KOPT-K1 (cell line): ENCODE data around the gene ELANE.
"Not testable (repeated sequence)": the region's sequence is repeated elsewhere in the genome, so short reads cannot be mapped to it uniquely, and the experiment has no call there.

ENCODE experiments used
- H3K27ac ChIP-seq: fragments of 200-600 bp; sonication (generic); 2 replicates; pipeline ENCODE4 v1.5.1; 2016; ENCODE audit warnings: antibody characterized with exemption, mild to moderate bottlenecking, low read depth, low read length; ENCODE audit not compliant: poor library complexity, severe bottlenecking
- H3K36me3 ChIP-seq: fragments of 200-600 bp; sonication (generic); 2 replicates; pipeline ENCODE4 v1.5.1; 2017; ENCODE audit warnings: antibody characterized with exemption, mild to moderate bottlenecking, low read length, moderate library complexity; ENCODE audit not compliant: insufficient read depth
- H3K9me3 ChIP-seq: fragments of 200-600 bp; sonication (generic); 2 replicates; pipeline ENCODE4 v1.5.1; 2017; ENCODE audit warnings: antibody characterized with exemption, low read length, mild to moderate bottlenecking; ENCODE audit not compliant: insufficient read depth, poor library complexity, severe bottlenecking

Gene ELANE

DNA sequence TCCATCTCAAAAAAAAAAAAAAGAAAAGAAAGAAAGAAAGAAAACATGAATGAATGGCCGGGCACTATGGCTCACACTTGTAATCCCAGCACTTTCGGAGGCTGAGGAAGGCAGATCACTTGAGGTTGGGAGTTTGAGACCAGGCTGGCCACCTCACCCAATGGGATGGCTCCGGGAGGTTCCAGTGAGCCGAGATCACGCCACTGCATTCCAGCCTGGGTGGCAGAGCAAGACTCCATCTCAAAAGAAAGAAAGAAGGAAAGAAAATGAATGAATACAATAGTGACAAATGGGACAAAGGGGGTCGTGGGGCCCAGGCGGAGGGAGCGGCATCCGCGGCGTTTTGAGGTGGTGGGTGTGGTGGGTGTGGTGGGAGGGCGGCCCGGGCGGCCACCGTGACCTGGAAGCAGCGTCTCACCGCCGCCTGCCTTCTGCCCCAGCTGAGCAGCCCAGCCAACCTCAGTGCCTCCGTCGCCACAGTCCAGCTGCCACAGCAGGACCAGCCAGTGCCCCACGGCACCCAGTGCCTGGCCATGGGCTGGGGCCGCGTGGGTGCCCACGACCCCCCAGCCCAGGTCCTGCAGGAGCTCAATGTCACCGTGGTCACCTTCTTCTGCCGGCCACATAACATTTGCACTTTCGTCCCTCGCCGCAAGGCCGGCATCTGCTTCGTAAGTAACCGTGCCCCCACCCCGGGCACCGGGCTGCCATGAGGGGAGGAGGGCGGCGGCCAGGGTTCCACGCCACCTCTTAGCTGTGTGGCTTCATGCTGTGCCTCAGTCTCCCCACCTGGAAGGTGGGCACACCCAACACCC, 6.2 kb upstream of the ELANE start:
- H3K27ac ChIP-seq: no peak overlapping the region
- H3K36me3 ChIP-seq: no peaks in the 10 kb centered on the region
- no peaks in the 10 kb centered on the region for H3K9me3 ChIP-seq

DNA sequence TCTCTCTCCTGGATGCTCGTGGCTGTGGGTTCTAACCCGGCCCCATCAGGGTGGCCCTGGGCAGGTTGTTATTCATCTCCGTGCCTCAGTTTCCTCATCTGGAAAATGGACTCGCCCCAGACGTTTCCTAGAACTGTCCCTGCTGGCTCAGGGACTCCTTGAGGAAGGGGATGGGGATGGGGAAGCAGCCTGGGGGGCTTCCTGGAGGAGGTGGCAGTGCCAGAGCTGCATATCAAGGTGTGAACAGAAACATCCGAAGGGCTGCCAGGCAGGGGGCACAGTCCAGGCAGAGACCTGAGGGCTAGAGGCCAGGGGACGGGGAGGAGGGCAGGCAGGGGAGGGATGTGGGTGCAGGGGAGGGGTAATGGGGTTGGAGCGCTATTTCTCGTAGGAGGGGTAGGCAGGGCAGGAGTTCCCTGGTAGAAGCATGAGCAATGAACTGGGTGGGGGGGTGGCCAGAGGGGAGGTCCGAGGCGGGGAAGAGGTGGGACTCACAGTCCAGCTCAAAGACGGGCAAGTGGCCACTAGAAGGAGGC, 3.6 kb upstream of the ELANE start:
- Histone ChIP-seq H3K36me3 (no peaks in the 10 kb centered on the region), H3K27ac (no peak overlapping the region), H3K9me3 (no peaks in the 10 kb centered on the region)

DNA sequence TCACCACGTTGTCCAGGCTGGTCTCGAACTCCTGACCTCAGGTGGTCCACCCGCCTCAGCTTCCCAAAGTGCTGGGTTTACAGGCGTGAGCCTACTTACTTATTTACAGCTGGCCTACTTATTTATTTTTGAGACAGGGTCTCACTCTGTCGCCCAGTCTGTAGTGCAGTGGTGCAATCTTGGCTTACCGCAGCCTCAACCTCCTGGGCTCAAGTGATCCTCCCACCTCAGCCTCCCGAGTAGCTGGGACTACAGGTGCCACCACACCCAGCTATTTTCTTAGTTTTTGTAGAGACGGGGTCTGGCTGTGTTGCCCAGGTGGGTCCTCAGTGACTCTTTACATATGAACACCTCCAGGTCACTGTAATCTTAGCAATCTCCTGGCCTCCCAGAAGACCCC, 2.9 kb upstream of the ELANE start:
- not testable (repeated sequence) for H3K27ac ChIP-seq, H3K9me3 ChIP-seq, H3K36me3 ChIP-seq

DNA sequence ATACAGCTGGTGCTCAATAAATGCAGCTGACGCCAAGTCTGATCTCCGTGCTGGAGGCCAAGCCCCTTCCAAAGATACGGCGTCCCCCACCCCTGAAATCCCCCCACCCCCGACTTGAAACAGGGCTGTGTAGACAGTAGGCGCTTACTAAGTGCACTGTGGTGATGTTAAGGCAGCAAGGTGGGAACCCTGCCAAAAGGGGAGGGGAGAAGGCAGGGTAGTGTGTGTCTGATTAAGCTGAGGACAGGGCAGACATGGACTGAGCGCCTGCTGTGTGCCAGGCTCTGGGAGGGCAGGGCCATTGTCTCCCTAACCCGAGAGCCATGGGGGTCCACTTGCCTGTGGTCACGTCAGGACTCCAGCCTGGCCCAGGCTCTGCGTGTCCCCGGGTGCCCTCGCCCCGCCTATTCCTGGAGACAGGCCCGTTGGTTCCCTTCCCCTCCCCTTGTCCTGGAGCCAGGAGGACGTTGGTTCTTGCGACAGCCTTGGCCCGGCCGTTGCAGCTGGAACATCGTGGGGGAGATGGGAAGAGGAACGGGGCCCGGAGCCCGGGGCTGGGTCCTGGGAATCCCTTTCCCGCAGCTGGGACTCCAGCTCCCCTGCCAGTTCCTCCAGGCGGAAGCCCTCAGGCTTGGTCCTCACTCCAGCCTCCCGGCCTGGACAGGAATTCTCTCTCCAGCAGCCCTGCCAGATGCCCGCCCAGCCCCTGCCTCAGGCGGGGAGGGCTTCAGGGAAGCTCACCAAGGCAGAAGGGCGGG, 1.7 kb upstream of the ELANE start:
- no peaks in the 10 kb centered on the region for H3K9me3 ChIP-seq
- no peaks in the 10 kb centered on the region for H3K36me3 ChIP-seq
- no peak overlapping the region for H3K27ac ChIP-seq

DNA sequence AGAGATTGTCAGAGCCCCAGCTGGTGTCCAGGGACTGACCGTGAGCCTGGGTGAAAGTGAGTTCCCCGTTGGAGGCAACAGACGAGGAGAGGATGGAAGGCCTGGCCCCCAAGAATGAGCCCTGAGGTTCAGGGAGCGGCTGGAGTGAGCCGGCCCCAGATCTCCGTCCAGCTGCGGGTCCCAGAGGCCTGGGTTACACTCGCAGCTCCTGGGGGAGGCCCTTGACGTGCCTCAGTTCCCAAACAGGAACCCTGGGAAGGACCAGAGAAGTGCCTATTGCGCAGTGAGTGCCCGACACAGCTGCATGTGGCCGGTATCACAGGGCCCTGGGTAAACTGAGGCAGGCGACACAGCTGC, 1.1 kb upstream of the ELANE start:
- no peaks in the 10 kb centered on the region for H3K36me3 ChIP-seq
- no peaks in the 10 kb centered on the region for H3K9me3 ChIP-seq
- H3K27ac ChIP-seq: no peak overlapping the region

DNA sequence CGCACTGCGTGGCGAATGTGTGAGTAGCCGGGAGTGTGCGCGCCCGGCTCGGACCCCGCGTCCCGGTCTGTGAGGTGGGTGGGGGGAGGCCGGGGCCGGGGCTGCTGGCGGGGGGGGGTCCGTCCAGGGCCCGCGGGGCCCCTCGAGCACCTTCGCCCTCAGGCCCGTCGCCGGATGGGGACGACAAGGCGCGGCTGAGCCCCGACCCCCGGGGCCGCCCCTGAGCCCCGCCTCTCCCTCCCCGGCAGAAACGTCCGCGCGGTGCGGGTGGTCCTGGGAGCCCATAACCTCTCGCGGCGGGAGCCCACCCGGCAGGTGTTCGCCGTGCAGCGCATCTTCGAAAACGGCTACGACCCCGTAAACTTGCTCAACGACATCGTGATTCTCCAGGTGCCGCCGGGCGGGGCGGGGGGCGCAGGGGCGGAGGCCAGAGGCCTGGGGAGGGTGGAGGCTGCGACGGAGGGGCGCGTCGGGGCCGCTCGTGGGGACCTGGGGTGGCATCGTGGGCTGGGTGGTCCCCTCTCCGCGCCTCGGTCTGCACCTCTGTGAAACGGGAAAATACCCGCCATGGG, 997 bp downstream of the ELANE start:
- H3K36me3 ChIP-seq: no peaks in the 10 kb centered on the region
- no peaks in the 10 kb centered on the region for H3K9me3 ChIP-seq
- H3K27ac ChIP-seq: no peak overlapping the region

DNA sequence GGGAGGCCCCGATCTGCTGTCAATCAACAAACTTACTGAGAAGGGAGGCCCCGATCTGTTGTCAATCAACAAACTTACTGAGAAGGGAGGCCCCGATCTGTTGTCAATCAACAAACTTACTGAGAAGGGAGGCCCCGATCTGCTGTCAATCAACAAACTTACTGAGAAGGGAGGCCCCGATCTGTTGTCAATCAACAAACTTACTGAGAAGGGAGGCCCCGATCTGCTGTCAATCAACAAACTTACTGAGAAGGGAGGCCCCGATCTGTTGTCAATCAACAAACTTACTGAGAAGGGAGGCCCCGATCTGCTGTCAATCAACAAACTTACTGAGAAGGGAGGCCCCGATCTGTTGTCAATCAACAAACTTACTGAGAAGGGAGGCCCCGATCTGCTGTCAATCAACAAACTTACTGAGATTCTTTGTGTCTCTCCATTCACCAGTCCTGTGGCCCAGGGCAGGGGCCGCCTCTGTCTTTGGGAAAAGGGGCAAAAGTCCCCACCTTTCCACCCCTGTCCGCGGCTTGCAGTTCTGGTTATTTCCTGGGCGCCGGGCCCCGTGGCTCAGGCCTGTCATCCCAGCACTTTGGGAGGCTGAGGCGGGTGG, 1.6 kb downstream of the ELANE start:
- not testable (repeated sequence) for H3K9me3 ChIP-seq, H3K27ac ChIP-seq, H3K36me3 ChIP-seq

DNA sequence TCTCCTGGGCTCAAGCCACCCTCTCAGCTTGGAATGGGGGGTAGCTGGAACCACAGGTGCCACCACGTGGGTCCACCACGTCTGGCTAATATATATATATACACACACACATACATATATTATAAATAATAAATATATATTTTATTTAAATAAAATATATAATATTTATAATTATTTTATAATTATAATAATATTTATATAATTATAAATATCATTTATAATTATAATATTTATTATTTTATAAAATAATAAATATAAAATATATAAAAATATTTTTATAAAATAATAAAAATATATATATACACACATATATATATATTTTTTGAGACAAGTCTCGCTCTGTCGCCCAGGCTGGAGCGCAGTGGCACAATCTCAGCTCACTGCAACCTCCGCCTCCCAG, 2.4 kb downstream of the ELANE start:
- no peaks in the 10 kb centered on the region for H3K9me3 ChIP-seq
- no peak overlapping the region for H3K27ac ChIP-seq

DNA sequence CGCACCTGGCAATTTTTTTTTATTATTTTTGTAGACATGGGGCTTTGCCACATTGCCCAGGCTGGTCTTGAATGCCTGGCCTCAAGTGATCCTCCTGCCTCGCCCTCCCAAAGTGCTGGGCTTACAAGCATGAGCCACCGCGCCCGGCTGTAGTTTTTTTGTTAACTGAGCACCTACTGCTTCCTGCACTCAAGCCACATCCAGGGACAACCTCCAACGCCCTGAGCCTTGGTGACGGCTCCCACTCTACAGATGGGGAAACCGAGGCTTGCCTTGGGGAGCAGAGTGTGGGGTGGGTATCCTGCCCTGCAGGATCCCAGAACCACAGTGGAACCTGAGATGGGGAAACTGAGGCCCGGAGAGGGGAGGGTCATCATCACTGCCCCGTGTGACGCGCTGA, 3.0 kb downstream of the ELANE start:
- Histone ChIP-seq H3K9me3 (no peaks in the 10 kb centered on the region), H3K36me3 (no peaks in the 10 kb centered on the region), H3K27ac (no peak overlapping the region)

More for the DNA sequence above, 2.4 kb downstream of the ELANE start:
- H3K36me3 ChIP-seq: no peaks in the 10 kb centered on the region

DNA sequence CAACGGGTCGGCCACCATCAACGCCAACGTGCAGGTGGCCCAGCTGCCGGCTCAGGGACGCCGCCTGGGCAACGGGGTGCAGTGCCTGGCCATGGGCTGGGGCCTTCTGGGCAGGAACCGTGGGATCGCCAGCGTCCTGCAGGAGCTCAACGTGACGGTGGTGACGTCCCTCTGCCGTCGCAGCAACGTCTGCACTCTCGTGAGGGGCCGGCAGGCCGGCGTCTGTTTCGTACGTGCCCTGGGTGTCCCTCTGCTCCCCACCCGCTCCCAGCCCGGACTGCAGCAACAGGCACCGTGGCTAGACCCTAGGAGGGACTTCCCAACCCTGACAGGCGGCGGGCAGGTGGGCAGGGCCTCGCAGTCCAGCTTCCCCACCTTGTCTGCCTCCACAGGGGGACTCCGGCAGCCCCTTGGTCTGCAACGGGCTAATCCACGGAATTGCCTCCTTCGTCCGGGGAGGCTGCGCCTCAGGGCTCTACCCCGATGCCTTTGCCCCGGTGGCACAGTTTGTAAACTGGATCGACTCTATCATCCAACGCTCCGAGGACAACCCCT, 3.5 kb downstream of the ELANE start:
- Histone ChIP-seq H3K27ac (no peak overlapping the region), H3K36me3 (no peaks in the 10 kb centered on the region), H3K9me3 (no peaks in the 10 kb centered on the region)

DNA sequence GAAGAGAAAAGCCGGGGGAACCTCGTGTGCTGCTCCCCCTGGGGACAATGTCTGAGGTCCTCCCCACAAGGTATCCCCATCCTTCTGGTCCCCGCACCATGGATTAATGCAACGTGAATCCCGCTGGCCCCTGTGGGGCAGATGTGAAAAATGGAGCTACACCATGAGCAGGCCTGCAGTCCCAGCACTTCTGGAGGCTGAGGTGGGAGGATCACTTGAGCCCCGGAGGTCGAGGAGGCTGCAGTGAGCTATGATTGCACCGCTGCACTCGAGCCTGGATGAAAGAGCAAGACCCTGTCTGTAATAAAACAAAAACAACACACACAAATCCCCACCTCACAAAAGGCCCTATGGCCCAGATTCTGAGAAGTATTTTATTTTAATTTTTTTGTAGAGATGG, 6.2 kb downstream of the ELANE start:
- H3K27ac ChIP-seq: no peak overlapping the region
- H3K36me3 ChIP-seq: no peaks in the 10 kb centered on the region
- no peaks in the 10 kb centered on the region for H3K9me3 ChIP-seq

DNA sequence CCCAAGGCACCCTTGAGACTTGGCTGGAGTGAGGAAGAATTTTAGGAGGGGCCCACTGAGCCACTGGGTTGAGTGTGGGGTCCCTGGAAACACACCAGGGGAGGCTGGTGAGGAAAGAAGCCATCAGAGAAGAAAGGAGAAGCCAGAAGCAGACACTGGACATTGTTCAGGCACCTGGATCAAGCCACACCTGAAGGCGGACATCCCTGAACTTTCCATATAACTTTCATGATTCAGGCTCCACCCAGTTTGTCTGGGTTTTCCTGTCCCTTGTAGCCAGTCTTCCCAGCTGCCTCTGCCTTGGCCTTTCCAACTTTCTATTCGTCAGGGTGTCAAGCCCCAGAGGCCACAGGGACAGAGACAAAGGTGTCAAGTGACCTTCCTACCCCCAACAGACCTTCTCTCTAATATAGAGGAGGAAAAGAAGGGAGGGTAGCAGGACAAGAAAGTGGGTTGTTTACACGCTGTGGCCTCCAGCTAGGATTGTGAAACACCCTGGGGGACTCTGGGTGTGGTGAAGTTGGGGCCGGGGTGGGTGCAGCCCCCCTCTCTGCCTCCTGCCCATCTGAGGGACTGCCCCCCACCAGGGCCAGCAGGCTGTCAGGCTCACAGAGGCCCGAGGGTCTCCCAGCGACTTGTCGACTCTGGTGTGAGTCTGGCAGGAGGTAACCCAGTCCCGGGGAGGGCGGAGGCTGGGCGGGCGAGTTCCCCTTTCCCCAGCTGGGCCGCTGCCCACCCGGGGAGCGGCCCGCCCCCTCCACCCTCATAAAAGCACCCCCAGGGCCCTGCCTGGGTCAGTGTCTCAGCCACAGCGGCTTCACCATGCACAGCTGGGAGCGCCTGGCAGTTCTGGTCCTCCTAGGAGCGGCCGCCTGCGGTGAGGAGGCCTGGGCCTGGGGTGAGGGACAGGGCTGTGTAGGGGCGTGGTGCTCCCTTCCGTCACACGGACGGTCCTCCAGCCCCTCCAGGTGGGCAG, 7.1 kb downstream of the ELANE start, which contains the start of gene CFD:
CFD (plus strand) TSS at position 797 of the 976 bp plus-strand sequence; CDS start at position 823, 26 bp downstream.
- H3K27ac ChIP-seq: no peak within 1 kb of the TSS
- H3K9me3 ChIP-seq: no peaks in the 10 kb centered on the region
- no peaks in the 10 kb centered on the region for H3K36me3 ChIP-seq

DNA sequence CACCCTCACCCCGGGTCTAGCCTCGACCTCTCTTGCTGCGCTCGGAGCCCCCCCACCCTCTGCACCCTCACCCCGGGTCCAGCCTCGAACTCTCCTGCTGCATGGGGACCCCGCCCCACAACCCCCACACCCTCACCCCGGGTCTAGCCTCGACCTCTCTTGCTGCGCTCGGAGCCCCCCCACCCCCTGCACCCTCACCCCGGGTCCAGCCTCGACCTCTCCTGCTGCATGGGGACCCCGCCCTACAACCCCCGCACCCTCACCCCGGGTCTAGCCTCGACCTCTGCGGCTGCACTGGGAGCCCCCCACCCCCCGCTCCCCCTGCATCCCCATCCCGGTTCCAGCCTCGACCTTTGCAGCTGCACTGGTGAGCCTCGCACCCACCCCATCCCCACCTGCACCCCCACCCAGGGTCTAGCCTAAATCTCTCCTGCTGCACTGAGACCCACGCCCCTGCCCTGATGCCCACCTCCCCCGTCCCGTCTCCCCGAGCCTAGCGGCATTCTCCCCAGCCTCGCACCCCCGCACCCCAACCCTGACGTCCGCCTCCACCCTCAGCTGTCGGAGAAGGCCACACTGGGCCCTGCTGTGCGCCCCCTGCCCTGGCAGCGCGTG, 9.1 kb downstream of the ELANE start:
- H3K36me3 ChIP-seq: no peaks in the 10 kb centered on the region
- no peaks in the 10 kb centered on the region for H3K9me3 ChIP-seq
- H3K27ac ChIP-seq: no peak overlapping the region
